ENCODE results near the gene MAPK8IP1.

The MAPK8IP1 gene

GRCh38 chr11:45860764-45861510 is 24.5 kb upstream of the MAPK8IP1 start:
- peaks cover 49% of the 10 kb centered on the region for H3K36me3 ChIP-seq (ENCODE audit: control insufficient read depth, insufficient read depth, low read length)
- H3K4me3 ChIP-seq (ENCODE audit: low read depth, low read length), result no peak overlapping the region
- no peaks in the 10 kb centered on the region for H3K9me3 ChIP-seq (ENCODE audit: control insufficient read depth, insufficient read depth, low read depth, low read length)
- no peaks in the 10 kb centered on the region for H3K27me3 ChIP-seq (ENCODE audit: control insufficient read depth, insufficient read depth, low read length)
- no peak overlapping the region for H3K9ac ChIP-seq (ENCODE audit: low read length)
- peaks cover 17% of the 10 kb centered on the region for H3K4me1 ChIP-seq (ENCODE audit: control insufficient read depth, insufficient read depth, low read length)
- no peak overlapping the region for H3K27ac ChIP-seq (ENCODE audit: low read depth, low read length)

GRCh38 chr11:45864041-45864440 is 21.4 kb upstream of the MAPK8IP1 start:
- Histone ChIP-seq H3K9ac (ENCODE audit: low read length) (no peak overlapping the region), H3K27ac (ENCODE audit: low read depth, low read length) (no peak overlapping the region), H3K4me1 (ENCODE audit: control insufficient read depth, insufficient read depth, low read length) (peaks cover 6% of the 10 kb centered on the region; the same call in 1 of the 2 replicates), H3K9me3 (ENCODE audit: control insufficient read depth, insufficient read depth, low read depth, low read length) (no peaks in the 10 kb centered on the region), H3K27me3 (ENCODE audit: control insufficient read depth, insufficient read depth, low read length) (no peaks in the 10 kb centered on the region), H3K36me3 (ENCODE audit: control insufficient read depth, insufficient read depth, low read length) (peaks cover 61% of the 10 kb centered on the region), H3K4me3 (ENCODE audit: low read depth, low read length) (no peak overlapping the region)

GRCh38 chr11:45869551-45869950 is 15.9 kb upstream of the MAPK8IP1 start:
- no peak overlapping the region for H3K27ac ChIP-seq (ENCODE audit: low read depth, low read length)
- H3K27me3 ChIP-seq (ENCODE audit: control insufficient read depth, insufficient read depth, low read length), result no peaks in the 10 kb centered on the region
- H3K36me3 ChIP-seq (ENCODE audit: control insufficient read depth, insufficient read depth, low read length), result peaks cover 57% of the 10 kb centered on the region
- peaks cover 5% of the 10 kb centered on the region for H3K4me1 ChIP-seq (ENCODE audit: control insufficient read depth, insufficient read depth, low read length)
- no peak overlapping the region for H3K4me3 ChIP-seq (ENCODE audit: low read depth, low read length)
- H3K9me3 ChIP-seq (ENCODE audit: control insufficient read depth, insufficient read depth, low read depth, low read length), result no peaks in the 10 kb centered on the region
- no peak overlapping the region for H3K9ac ChIP-seq (ENCODE audit: low read length)

GRCh38 chr11:45870706-45871105 is 14.7 kb upstream of the MAPK8IP1 start:
- Histone ChIP-seq H3K9me3 (ENCODE audit: control insufficient read depth, insufficient read depth, low read depth, low read length) (no peaks in the 10 kb centered on the region), H3K27me3 (ENCODE audit: control insufficient read depth, insufficient read depth, low read length) (no peaks in the 10 kb centered on the region), H3K4me1 (ENCODE audit: control insufficient read depth, insufficient read depth, low read length) (peaks cover 9% of the 10 kb centered on the region), H3K4me3 (ENCODE audit: low read depth, low read length) (no peak overlapping the region), H3K36me3 (ENCODE audit: control insufficient read depth, insufficient read depth, low read length) (peaks cover 65% of the 10 kb centered on the region), H3K9ac (ENCODE audit: low read length) (no peak overlapping the region), H3K27ac (ENCODE audit: low read depth, low read length) (no peak overlapping the region)

GRCh38 chr11:45871638-45872037 is 13.8 kb upstream of the MAPK8IP1 start:
- no peaks in the 10 kb centered on the region for H3K27me3 ChIP-seq (ENCODE audit: control insufficient read depth, insufficient read depth, low read length)
- no peak overlapping the region for H3K9ac ChIP-seq (ENCODE audit: low read length)
- no peaks in the 10 kb centered on the region for H3K9me3 ChIP-seq (ENCODE audit: control insufficient read depth, insufficient read depth, low read depth, low read length)
- H3K36me3 ChIP-seq (ENCODE audit: control insufficient read depth, insufficient read depth, low read length), result peaks cover 59% of the 10 kb centered on the region
- peaks cover 18% of the 10 kb centered on the region for H3K4me1 ChIP-seq (ENCODE audit: control insufficient read depth, insufficient read depth, low read length)
- H3K27ac ChIP-seq (ENCODE audit: low read depth, low read length), result no peak overlapping the region
- H3K4me3 ChIP-seq (ENCODE audit: low read depth, low read length), result no peak overlapping the region

- Histone ChIP-seq H3K4me1 (ENCODE audit: control insufficient read depth, insufficient read depth, low read length) (peaks cover 19% of the 10 kb centered on the region), H3K9me3 (ENCODE audit: control insufficient read depth, insufficient read depth, low read depth, low read length) (no peaks in the 10 kb centered on the region), H3K36me3 (ENCODE audit: control insufficient read depth, insufficient read depth, low read length) (peaks cover 49% of the 10 kb centered on the region), H3K27me3 (ENCODE audit: control insufficient read depth, insufficient read depth, low read length) (no peaks in the 10 kb centered on the region), H3K4me3 (ENCODE audit: low read depth, low read length) (no peak overlapping the region), H3K27ac (ENCODE audit: low read depth, low read length) (no peak overlapping the region), H3K9ac (ENCODE audit: low read length) (no peak overlapping the region)
Measured at GRCh38 chr11:45872651-45873356, 12.6 kb upstream of the MAPK8IP1 start.

- peaks cover 19% of the 10 kb centered on the region for H3K4me1 ChIP-seq (ENCODE audit: control insufficient read depth, insufficient read depth, low read length)
- no peak overlapping the region for H3K27ac ChIP-seq (ENCODE audit: low read depth, low read length)
- H3K36me3 ChIP-seq (ENCODE audit: control insufficient read depth, insufficient read depth, low read length), result peaks cover 26% of the 10 kb centered on the region
- H3K9ac ChIP-seq (ENCODE audit: low read length), result no peak overlapping the region
- no peaks in the 10 kb centered on the region for H3K9me3 ChIP-seq (ENCODE audit: control insufficient read depth, insufficient read depth, low read depth, low read length)
- H3K27me3 ChIP-seq (ENCODE audit: control insufficient read depth, insufficient read depth, low read length), result no peaks in the 10 kb centered on the region
- H3K4me3 ChIP-seq (ENCODE audit: low read depth, low read length), result no peak overlapping the region
Measured at GRCh38 chr11:45876401-45876800, 9.1 kb upstream of the MAPK8IP1 start.

- Histone ChIP-seq H3K27ac (ENCODE audit: low read depth, low read length) (no peak overlapping the region), H3K27me3 (ENCODE audit: control insufficient read depth, insufficient read depth, low read length) (no peaks in the 10 kb centered on the region), H3K4me3 (ENCODE audit: low read depth, low read length) (no peak overlapping the region), H3K9me3 (ENCODE audit: control insufficient read depth, insufficient read depth, low read depth, low read length) (no peaks in the 10 kb centered on the region), H3K4me1 (ENCODE audit: control insufficient read depth, insufficient read depth, low read length) (peaks cover 19% of the 10 kb centered on the region), H3K9ac (ENCODE audit: low read length) (no peak overlapping the region), H3K36me3 (ENCODE audit: control insufficient read depth, insufficient read depth, low read length) (peaks cover 19% of the 10 kb centered on the region)
Measured at GRCh38 chr11:45877221-45877620, 8.2 kb upstream of the MAPK8IP1 start.

- Histone ChIP-seq H3K9me3 (ENCODE audit: control insufficient read depth, insufficient read depth, low read depth, low read length) (no peaks in the 10 kb centered on the region), H3K4me1 (ENCODE audit: control insufficient read depth, insufficient read depth, low read length) (peaks cover 18% of the 10 kb centered on the region), H3K9ac (ENCODE audit: low read length) (no peak overlapping the region), H3K36me3 (ENCODE audit: control insufficient read depth, insufficient read depth, low read length) (peaks cover 19% of the 10 kb centered on the region), H3K27me3 (ENCODE audit: control insufficient read depth, insufficient read depth, low read length) (no peaks in the 10 kb centered on the region), H3K27ac (ENCODE audit: low read depth, low read length) (no peak overlapping the region), H3K4me3 (ENCODE audit: low read depth, low read length) (no peak overlapping the region)
Measured at GRCh38 chr11:45877845-45878244, 7.6 kb upstream of the MAPK8IP1 start.

- Histone ChIP-seq H3K4me1 (ENCODE audit: control insufficient read depth, insufficient read depth, low read length) (peaks cover 15% of the 10 kb centered on the region), H3K9ac (ENCODE audit: low read length) (no peak overlapping the region), H3K36me3 (ENCODE audit: control insufficient read depth, insufficient read depth, low read length) (peaks cover 14% of the 10 kb centered on the region), H3K4me3 (ENCODE audit: low read depth, low read length) (no peak overlapping the region), H3K27me3 (ENCODE audit: control insufficient read depth, insufficient read depth, low read length) (peaks cover 5% of the 10 kb centered on the region; the same call in 1 of the 2 replicates), H3K27ac (ENCODE audit: low read depth, low read length) (no peak overlapping the region), H3K9me3 (ENCODE audit: control insufficient read depth, insufficient read depth, low read depth, low read length) (no peaks in the 10 kb centered on the region)
Measured at GRCh38 chr11:45879803-45880686, 5.4 kb upstream of the MAPK8IP1 start.
